ENCODE results near the gene VASP. TPM values are rescaled to one million over a fixed set of nuclear protein-coding genes. Genes with fewer than 3 reads are reported as not detected.

The VASP gene
- total RNA-seq, 1 donor from 2014 or later, result 110 TPM

DNA sequence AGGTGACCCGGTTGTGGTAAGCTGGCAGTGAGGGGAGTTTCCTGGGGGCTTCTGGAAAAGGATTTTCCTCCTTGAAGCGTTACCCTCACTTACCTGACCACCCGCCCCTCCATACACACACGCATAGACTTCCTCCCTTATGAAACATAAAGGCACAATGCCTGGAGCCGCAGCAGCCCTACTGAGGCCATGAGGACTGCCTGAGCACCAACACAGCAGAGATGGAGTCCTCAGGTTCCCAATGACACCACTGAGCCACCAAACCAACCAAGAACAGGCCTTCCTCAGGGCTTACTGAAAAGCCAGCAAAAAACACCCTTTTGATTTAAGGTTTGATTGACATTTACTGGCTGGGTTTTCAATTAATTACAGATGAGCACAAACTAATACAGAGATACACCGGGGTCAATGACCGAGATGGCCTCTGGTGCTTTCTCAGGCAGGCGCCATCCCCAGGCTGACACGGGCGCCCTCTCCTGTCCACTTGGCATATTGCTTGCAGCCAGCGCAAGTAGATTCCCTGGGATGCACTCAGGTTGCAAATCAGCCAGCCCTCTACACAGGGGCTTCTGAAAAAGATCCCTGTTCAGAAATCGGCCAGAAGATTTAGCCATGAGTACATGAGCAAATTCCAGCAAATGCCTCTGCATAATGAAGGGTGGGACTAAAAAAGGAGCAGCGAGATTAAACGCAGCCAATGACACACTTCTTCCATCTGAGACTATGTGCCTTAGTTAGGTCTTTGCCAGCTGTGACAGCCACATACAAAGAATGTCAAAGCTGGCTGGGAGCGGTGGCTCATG lies 62.5 kb downstream of the VASP start:
- Histone ChIP-seq H3K27ac (no peak overlapping the region), H3K27me3 (no peaks in the 10 kb centered on the region), H3K36me3 (no peaks in the 10 kb centered on the region), H3K9me3 (no peaks in the 10 kb centered on the region), H3K4me3 (no peak overlapping the region), H3K4me1 (peaks cover 0 to 7% of the 10 kb centered on the region in 2 donors)
- peak in 1 of 2 donors; percentile 76 for DNase-seq (ENCODE audit: low spot score in 2 of 2)
- TF ChIP-seq, protein P1, sequence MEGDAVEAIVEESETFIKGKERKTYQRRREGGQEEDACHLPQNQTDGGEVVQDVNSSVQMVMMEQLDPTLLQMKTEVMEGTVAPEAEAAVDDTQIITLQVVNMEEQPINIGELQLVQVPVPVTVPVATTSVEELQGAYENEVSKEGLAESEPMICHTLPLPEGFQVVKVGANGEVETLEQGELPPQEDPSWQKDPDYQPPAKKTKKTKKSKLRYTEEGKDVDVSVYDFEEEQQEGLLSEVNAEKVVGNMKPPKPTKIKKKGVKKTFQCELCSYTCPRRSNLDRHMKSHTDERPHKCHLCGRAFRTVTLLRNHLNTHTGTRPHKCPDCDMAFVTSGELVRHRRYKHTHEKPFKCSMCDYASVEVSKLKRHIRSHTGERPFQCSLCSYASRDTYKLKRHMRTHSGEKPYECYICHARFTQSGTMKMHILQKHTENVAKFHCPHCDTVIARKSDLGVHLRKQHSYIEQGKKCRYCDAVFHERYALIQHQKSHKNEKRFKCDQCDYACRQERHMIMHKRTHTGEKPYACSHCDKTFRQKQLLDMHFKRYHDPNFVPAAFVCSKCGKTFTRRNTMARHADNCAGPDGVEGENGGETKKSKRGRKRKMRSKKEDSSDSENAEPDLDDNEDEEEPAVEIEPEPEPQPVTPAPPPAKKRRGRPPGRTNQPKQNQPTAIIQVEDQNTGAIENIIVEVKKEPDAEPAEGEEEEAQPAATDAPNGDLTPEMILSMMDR (IDR thresholded peaks at IDR 0.05), result peak; percentile 54 to 70 (median 57)
- intact Hi-C loops (cut with DNase I), result no loop called here

DNA sequence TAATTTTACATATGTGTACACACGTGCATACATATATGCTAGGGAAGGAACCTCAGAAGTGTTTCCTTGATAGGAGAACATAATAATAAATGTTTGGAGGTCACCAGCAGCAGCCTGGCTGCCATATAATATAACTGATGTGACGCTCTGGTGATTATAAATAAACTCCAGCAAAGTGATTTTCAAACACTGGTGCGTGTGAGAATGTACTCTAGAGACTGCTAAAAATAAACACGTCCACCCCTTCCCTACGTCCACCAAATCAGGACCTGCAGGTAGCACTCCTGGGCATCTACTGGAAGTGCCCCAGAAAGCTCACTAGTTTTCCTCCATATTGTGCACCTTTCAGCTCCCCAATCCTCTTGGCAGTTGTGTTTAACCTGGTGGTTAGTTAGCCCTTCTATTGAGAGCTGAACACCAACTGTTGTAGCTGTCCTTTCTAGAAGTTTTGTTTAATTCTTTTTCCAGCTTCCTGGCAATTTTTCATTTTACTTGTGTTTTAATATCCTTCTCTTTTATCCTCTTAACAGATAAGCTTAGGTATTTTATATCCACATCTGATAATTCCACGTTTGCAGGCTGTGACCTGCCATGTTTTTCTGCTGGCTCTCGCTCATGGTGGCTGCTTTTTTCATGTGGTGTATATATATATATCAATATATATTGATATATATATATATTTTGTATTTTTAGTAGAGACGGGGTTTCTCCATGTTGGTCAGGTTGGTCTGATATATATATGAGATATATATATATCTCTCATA lies 64.4 kb downstream of the VASP start:
- no peaks in the 10 kb centered on the region for H3K36me3 ChIP-seq
- no peak overlapping the region for H3K27ac ChIP-seq
- TF ChIP-seq, protein P1 (IDR thresholded peaks at IDR 0.05), result no peak
- no peak for DNase-seq (ENCODE audit: low spot score in 2 of 2)
- no peaks in the 10 kb centered on the region for H3K9me3 ChIP-seq
- H3K27me3 ChIP-seq, result no peaks in the 10 kb centered on the region
- intact Hi-C loops (cut with DNase I), result no loop called here
- peaks cover 0 to 7% of the 10 kb centered on the region in 2 donors for H3K4me1 ChIP-seq
- no peak overlapping the region for H3K4me3 ChIP-seq

DNA sequence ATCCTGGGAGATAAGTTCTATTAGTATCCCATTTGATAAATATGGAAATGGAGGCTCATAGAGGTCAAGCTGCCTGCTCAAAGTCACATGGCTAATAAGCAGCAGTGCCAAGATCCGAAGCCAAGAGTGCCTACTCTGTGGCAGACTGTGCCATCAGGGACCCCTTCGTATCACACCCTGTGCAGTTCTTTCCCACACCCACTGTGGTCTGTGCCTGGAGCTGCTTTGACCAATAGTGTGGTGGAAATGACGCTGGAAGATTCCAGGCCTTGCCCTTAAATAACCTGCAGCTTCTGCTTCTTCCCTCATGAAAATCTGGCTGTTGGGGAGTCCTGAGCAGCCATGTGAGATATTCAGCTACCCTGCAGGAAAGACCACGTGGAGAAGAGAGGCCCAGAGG lies 67.2 kb downstream of the VASP start:
- Histone ChIP-seq H3K9me3 (no peaks in the 10 kb centered on the region), H3K27ac (no peak overlapping the region), H3K4me1 (peaks cover 0 to 4% of the 10 kb centered on the region in 2 donors), H3K36me3 (no peaks in the 10 kb centered on the region), H3K4me3 (no peak overlapping the region), H3K27me3 (no peaks in the 10 kb centered on the region)
- no peak for DNase-seq (ENCODE audit: low spot score in 2 of 2)
- intact Hi-C loops (cut with DNase I), result no loop called here
- TF ChIP-seq, protein P1 (IDR thresholded peaks at IDR 0.05), result no peak

DNA sequence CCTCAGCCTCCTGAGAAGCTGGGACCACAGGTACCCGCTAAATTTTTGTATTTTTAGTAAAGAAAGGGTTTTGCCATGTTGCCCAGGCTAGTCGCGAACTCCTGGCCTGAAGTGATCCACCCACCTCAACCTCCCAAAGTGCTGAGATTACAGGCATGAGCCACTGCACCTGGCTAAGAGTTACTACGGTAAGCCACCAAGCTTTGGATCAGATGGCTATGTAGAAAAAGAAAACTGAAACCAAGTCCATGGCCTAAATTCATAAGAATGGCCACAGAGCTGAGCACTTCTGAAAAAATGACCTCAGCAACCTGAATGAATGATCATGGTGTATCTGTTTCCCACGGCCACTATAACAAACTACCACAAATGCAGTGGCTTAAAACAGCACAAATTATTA lies 67.9 kb downstream of the VASP start:
- H3K4me3 ChIP-seq, result no peak overlapping the region
- no peaks in the 10 kb centered on the region for H3K36me3 ChIP-seq
- H3K4me1 ChIP-seq, result no peaks in the 10 kb centered on the region
- TF ChIP-seq, protein P1 (IDR thresholded peaks at IDR 0.05), result no peak
- H3K9me3 ChIP-seq, result no peaks in the 10 kb centered on the region
- H3K27me3 ChIP-seq, result no peaks in the 10 kb centered on the region
- intact Hi-C loops (cut with DNase I), result no loop called here
- DNase-seq (ENCODE audit: low spot score in 2 of 2), result no peak
- H3K27ac ChIP-seq, result no peak overlapping the region

Other genes with a start within 250 kb of the VASP start
- not detected for gene CKM, start 184.6 kb upstream of the VASP start, total RNA-seq
- not detected for gene KLC3, start 166.7 kb upstream of the VASP start, total RNA-seq
- 22.4 TPM for gene ERCC2, start 136.9 kb upstream of the VASP start, total RNA-seq
- gene PPP1R13L, start 102.4 kb upstream of the VASP start, total RNA-seq, result 27.8 TPM
- gene POLR1G, start 100.8 kb upstream of the VASP start, total RNA-seq, result 3.7 TPM
- gene ERCC1, start 83.6 kb upstream of the VASP start, total RNA-seq, result 142 TPM
- gene FOSB, start 39.5 kb upstream of the VASP start, total RNA-seq, result 511 TPM
- gene RTN2, start 10.4 kb upstream of the VASP start, total RNA-seq, result 37.1 TPM
- 2.2 TPM for gene PPM1N, start 9.0 kb upstream of the VASP start, total RNA-seq
- 4.5 TPM for gene OPA3, start 77.3 kb downstream of the VASP start, total RNA-seq
- 14.0 TPM for gene GPR4, start 94.7 kb downstream of the VASP start, total RNA-seq
- gene EML2, start 131.9 kb downstream of the VASP start, total RNA-seq, result 129 TPM
- gene GIPR, start 160.7 kb downstream of the VASP start, total RNA-seq, result not detected
- 71.1 TPM for gene SNRPD2, start 184.5 kb downstream of the VASP start, total RNA-seq
- 7.2 TPM for gene QPCTL, start 185.2 kb downstream of the VASP start, total RNA-seq
- gene FBXO46, start 223.4 kb downstream of the VASP start, total RNA-seq, result 27.5 TPM
- not detected for gene MEIOSIN, start 226.0 kb downstream of the VASP start, total RNA-seq